NCI-H1417 treated with DMSO at 0.1 percent for 48 hours (cell line): ENCODE results near the gene CDK13.
"Not testable (repeated sequence)": the region's sequence is repeated elsewhere in the genome, so short reads cannot be mapped to it uniquely, and the experiment has no call there.

Source experiments
- DNase-seq: peaks from one replicate; lab custom pipeline; 2025; lab: John Stamatoyannopoulos, UW

The CDK13 gene

GRCh38 chr7:40097728-40098127, 147.7 kb downstream of the CDK13 start:
- no peak for DNase-seq

GRCh38 chr7:40098810-40099209, 148.8 kb downstream of the CDK13 start:
- DNase-seq: no peak

GRCh38 chr7:40099837-40100236, 149.8 kb downstream of the CDK13 start:
- no peak for DNase-seq

GRCh38 chr7:40101201-40101600, 151.1 kb downstream of the CDK13 start:
- DNase-seq: no peak

GRCh38 chr7:40102897-40103296, 152.8 kb downstream of the CDK13 start:
- DNase-seq: no peak

GRCh38 chr7:40105879-40106473, 155.9 kb downstream of the CDK13 start:
- DNase-seq: no peak

GRCh38 chr7:40115936-40116335, 165.9 kb downstream of the CDK13 start:
- DNase-seq: no peak

GRCh38 chr7:40117199-40117598, 167.1 kb downstream of the CDK13 start:
- not testable (repeated sequence) for DNase-seq

- not testable (repeated sequence) for DNase-seq
Measured at GRCh38 chr7:40118201-40118600, 168.1 kb downstream of the CDK13 start.

- no peak for DNase-seq
Measured at GRCh38 chr7:40120020-40120419, 170.0 kb downstream of the CDK13 start.

GRCh38 chr7:40122100-40122939, 172.3 kb downstream of the CDK13 start:
- DNase-seq: not testable (repeated sequence)

GRCh38 chr7:40122940-40123254, 172.8 kb downstream of the CDK13 start:
- no peak for DNase-seq

- no peak for DNase-seq
Measured at GRCh38 chr7:40133561-40134427, 183.7 kb downstream of the CDK13 start.

GRCh38 chr7:40134428-40135316, 184.6 kb downstream of the CDK13 start, which contains the start of the genes MPLKIP and SUGCT:
Gene MPLKIP (minus strand): TSS chr7:40134622. CDS start chr7:40134567, 55 bp downstream.
Gene SUGCT (plus strand): TSS chr7:40135005.
- peak; percentile 90 for DNase-seq

GRCh38 chr7:40135317-40135610, 185.2 kb downstream of the CDK13 start:
- DNase-seq: no peak

- no peak for DNase-seq
Measured at GRCh38 chr7:40137563-40137962, 187.5 kb downstream of the CDK13 start.

GRCh38 chr7:40138973-40139372, 188.9 kb downstream of the CDK13 start:
- no peak for DNase-seq

- not testable (repeated sequence) for DNase-seq
Measured at GRCh38 chr7:40139891-40140290, 189.8 kb downstream of the CDK13 start.

GRCh38 chr7:40141916-40142315, 191.9 kb downstream of the CDK13 start:
- DNase-seq: not testable (repeated sequence)

- not testable (repeated sequence) for DNase-seq
Measured at GRCh38 chr7:40145596-40146130, 195.6 kb downstream of the CDK13 start.
